22Rv1 (cell line): ENCODE measurements around the gene CNP.
A peak's percentile ranks its signal among the peaks of the same experiment; 100 is the strongest.

Experiments
- H3K27ac ChIP-seq: fragments of 450-650 bp; 2 replicates; pipeline ENCODE4 v1.5.1; 2017
- CTCF ChIP-seq: fragments of 450-650 bp; IDR thresholded peaks from 2 replicates; pipeline ENCODE4 v1.5.1; 2017; ENCODE audit warnings: mild to moderate bottlenecking
- ZFX ChIP-seq: fragments of 450-650 bp; IDR thresholded peaks from 2 replicates; pipeline ENCODE4 v1.6.1; 2017; ENCODE audit warnings: antibody characterized with exemption, borderline replicate concordance

Gene CNP

GRCh38 chr17:41968676-41969075, 2.1 kb downstream of the CNP start:
- peak overlapping the region; percentile 87; the same call in 1 of the 2 replicates for H3K27ac ChIP-seq
- no peak for TF ChIP-seq ZFX
- no peak for TF ChIP-seq CTCF

- TF ChIP-seq ZFX (no peak), CTCF (no peak)
- no peak overlapping the region for H3K27ac ChIP-seq
These were observed 4.3 kb downstream of the CNP start for GRCh38 chr17:41970901-41971331.

- H3K27ac ChIP-seq = no peak overlapping the region
- TF ChIP-seq ZFX (no peak), CTCF (no peak)
These were observed 5.3 kb downstream of the CNP start for GRCh38 chr17:41971721-41972523.

- TF ChIP-seq CTCF (no peak), ZFX (no peak)
- H3K27ac ChIP-seq = no peak overlapping the region
These were observed 6.2 kb downstream of the CNP start for GRCh38 chr17:41972571-41973407.

- H3K27ac ChIP-seq = 0 out of 2 replicates have a peak overlapping the region, but pooled peaks have one; percentile 4
- TF ChIP-seq CTCF = no peak
These were observed 6.8 kb downstream of the CNP start for GRCh38 chr17:41973408-41973811.

GRCh38 chr17:41974031-41974430, 7.4 kb downstream of the CNP start:
- H3K27ac ChIP-seq = 0 out of 2 replicates have a peak overlapping the region, but pooled peaks have one; percentile 4
- TF ChIP-seq ZFX (no peak), CTCF (no peak)

GRCh38 chr17:41974658-41975057, 8.1 kb downstream of the CNP start:
- TF ChIP-seq ZFX (no peak), CTCF (no peak)
- 0 out of 2 replicates have a peak overlapping the region, but pooled peaks have one; percentile 4 for H3K27ac ChIP-seq
